Measurements from ENCODE around the gene CEACAM16. TPM values are rescaled to one million over a fixed set of nuclear protein-coding genes. Genes with fewer than 3 reads are reported as not detected.

CEACAM16 gene
- total and polyA plus RNA-seq, 7 donors, result 0.03 to 0.08 TPM; not detected in 5

GRCh38 chr19:44752816-44753625 lies 54.1 kb downstream of the CEACAM16 start:
- peak; percentile 92 to 95 for DNase-seq
- peaks cover 3 to 63% of the 10 kb centered on the region in 2 donors for H3K36me3 ChIP-seq (ENCODE audit: insufficient read depth in 1 of 2, low read depth in 1 of 2)
- intact Hi-C loops (cut with DNase I), result no loop called here
- H3K27me3 ChIP-seq (ENCODE audit: insufficient read depth in 3 of 3, low read length in 2 of 3), result no peaks in the 10 kb centered on the region
- TF ChIP-seq CTCF (IDR thresholded peaks at IDR 0.05), result no peak
- H3K4me1 ChIP-seq, result peaks cover 56% of the 10 kb centered on the region
- 13% methylated on average over 18 of the region's 18 CpGs for WGBS, 3 donors
- peak overlapping the region; percentile 95 for H3K27ac ChIP-seq
- ATAC-seq, result peak; percentile 74 to 84 (median 77)
- no peaks in the 10 kb centered on the region for H3K9me3 ChIP-seq
- peak overlapping the region; percentile 97 for H3K4me3 ChIP-seq

GRCh38 chr19:44753626-44753931 lies 54.6 kb downstream of the CEACAM16 start:
- H3K4me1 ChIP-seq, result peaks cover 58% of the 10 kb centered on the region

DNA sequence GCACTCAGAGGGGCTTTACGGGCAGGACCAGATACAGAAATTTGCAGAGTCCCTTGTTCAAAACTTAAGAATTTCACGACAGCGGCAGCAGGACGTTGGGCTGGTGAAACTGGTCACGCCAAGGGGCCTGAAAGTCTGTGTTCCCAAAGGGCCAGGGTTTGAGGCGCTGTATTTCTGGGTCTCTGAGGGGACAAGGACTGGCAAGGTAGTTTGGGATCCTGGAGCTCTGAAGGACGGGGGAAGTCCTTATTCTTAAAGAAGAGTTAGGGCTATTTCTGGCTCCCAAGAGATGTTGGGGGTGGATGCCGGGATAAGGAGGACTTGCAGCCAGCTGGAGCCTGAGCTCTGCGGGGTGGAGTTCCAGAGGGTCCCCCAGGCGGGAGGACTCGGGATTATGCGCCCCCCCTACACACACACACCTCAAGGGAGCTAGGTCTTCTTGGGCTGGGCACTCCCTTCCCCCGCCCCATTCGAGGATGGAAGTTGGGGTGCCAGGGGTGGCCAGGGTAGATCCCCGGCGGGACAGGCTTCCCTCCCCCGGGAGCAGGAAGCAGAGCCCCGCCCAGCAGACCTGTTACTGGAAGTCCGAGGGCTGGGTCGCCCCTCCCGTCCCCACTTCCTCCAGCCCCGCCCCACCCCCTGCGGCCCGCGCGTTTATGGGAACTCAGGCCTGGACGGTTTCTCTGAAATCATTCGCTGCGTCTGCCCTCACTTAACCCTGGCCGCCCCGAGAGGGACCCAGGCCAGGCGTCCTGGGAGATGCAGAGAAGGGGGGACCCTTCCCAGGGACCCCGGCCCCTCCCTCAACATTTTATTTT lies 55.2 kb downstream of the CEACAM16 start:
- 1 to 3% (median 2%) methylated on average over 26 to 33 of the region's 33 CpGs for WGBS, 3 donors
- Histone ChIP-seq H3K4me3 (peak overlapping the region; percentile 97), H3K4me1 (peaks cover 60% of the 10 kb centered on the region), H3K36me3 (ENCODE audit: insufficient read depth in 1 of 2, low read depth in 1 of 2) (peaks cover 3 to 70% of the 10 kb centered on the region in 2 donors), H3K27ac (peak overlapping the region; percentile 95), H3K27me3 (ENCODE audit: insufficient read depth in 3 of 3, low read length in 2 of 3) (no peaks in the 10 kb centered on the region), H3K9me3 (no peaks in the 10 kb centered on the region)
- intact Hi-C loops (cut with DNase I), result no loop called here
- ATAC-seq, result peak; percentile 73 to 84 (median 79)
- DNase-seq, result peak; percentile 95 to 96
- no peak for TF ChIP-seq CTCF (IDR thresholded peaks at IDR 0.05)

More at GRCh38 chr19:44753626-44753931, 54.6 kb downstream of the CEACAM16 start:
- DNase-seq (no peak), ATAC-seq (no peak)
- 0 to 3% (median 0%) methylated on average over 4 to 11 of the region's 11 CpGs for WGBS, 3 donors
- H3K4me3 ChIP-seq, result peak overlapping the region; percentile 97
- no peaks in the 10 kb centered on the region for H3K9me3 ChIP-seq
- no peak for TF ChIP-seq CTCF (IDR thresholded peaks at IDR 0.05)
- peaks cover 3 to 69% of the 10 kb centered on the region in 2 donors for H3K36me3 ChIP-seq (ENCODE audit: insufficient read depth in 1 of 2, low read depth in 1 of 2)
- peak overlapping the region; percentile 95 for H3K27ac ChIP-seq
- no peaks in the 10 kb centered on the region for H3K27me3 ChIP-seq (ENCODE audit: insufficient read depth in 3 of 3, low read length in 2 of 3)
- intact Hi-C loops (cut with DNase I), result no loop called here

DNA sequence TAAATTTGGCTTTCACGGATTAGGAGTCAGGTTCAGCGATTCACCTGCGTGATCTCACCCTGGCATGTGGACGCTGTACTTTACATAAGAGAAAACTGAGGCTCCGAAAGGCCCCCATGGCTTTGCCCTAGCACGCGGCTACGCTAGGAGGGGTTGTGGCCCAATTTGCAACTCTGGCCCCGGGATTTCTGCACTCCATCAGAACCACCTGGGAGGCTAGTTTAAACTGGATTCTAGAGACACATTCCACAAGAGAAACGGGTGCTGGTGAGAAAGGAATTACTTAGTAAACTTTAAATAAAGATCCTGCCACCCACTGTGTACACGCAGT lies 55.8 kb downstream of the CEACAM16 start:
- Histone ChIP-seq H3K36me3 (ENCODE audit: insufficient read depth in 1 of 2, low read depth in 1 of 2) (peaks cover 3 to 73% of the 10 kb centered on the region in 2 donors), H3K27me3 (ENCODE audit: insufficient read depth in 3 of 3, low read length in 2 of 3) (no peaks in the 10 kb centered on the region), H3K27ac (peak overlapping the region; percentile 95), H3K4me3 (peak overlapping the region; percentile 97), H3K4me1 (peaks cover 60% of the 10 kb centered on the region), H3K9me3 (no peaks in the 10 kb centered on the region)
- intact Hi-C loops (cut with DNase I), result no loop called here
- ATAC-seq (no peak), DNase-seq (no peak)
- 22 to 36% (median 28%) methylated on average over 11 of the region's 11 CpGs for WGBS, 3 donors
- no peak for TF ChIP-seq CTCF (IDR thresholded peaks at IDR 0.05)

All from psoas muscle (tissue), 8 donors.